A549 (cell line): ENCODE measurements around the gene PDE8A. TPM values are rescaled to one million over a fixed set of nuclear protein-coding genes. Genes with fewer than 3 reads are reported as not detected.

Experiments used
- ATAC-seq, 2 experiments: fragments of 200-7000 bp in 1 of 2; fragments of >200 bp in 1 of 2; cut with Nextera tagmentation in 1 of 2; cut with Tn5 transposase in 1 of 2; 3 replicates each; pipeline versions ENCODE4 v1.8.0 to v1.9.1; 2018 to 2020; ENCODE audit warnings: mild to moderate bottlenecking in 1 of 2, moderate library complexity in 1 of 2
- CTCF ChIA-PET: fragments of 300-600 bp; sonication (Branson Sonifier 250); formaldehyde crosslinking; extraction: SDS; loops from one replicate; lab custom pipeline; 2021; ENCODE audit warnings: antibody characterized with exemption, inconsistent platforms; lab: Yijun Ruan, JAX
- POLR2A ChIA-PET: fragments of 350-600 bp; formaldehyde crosslinking; extraction: SDS; loops from one replicate; lab custom pipeline; 2021; ENCODE audit warnings: antibody characterized with exemption, inconsistent platforms; lab: Yijun Ruan, JAX
- DNase-seq, 2 experiments: peaks; one replicate each; pipeline versions ENCODE4 v3.0.0 to v3.0.0-alpha.2; 2011 to 2016; ENCODE audit warnings: low read depth in 1 of 2, low spot score in 1 of 2
- FAIRE-seq: peaks from 2 replicates; lab custom pipeline; 2011; peaks lifted over from hg19 to GRCh38; lab: Jason Lieb, UNC
- H3K27ac ChIP-seq, 2 experiments: fragments of >200 bp; sonication (Bioruptor Twin); formaldehyde crosslinking; 3 replicates each; pipeline ENCODE4 v1.5.1; 2016 to 2017
- H3K4me1 ChIP-seq: fragments of >200 bp; sonication (Bioruptor Twin); formaldehyde crosslinking; 3 replicates; pipeline ENCODE4 v1.6.1; 2016
- H3K4me2 ChIP-seq: fragments of >200 bp; sonication (Bioruptor Twin); formaldehyde crosslinking; 3 replicates; pipeline ENCODE4 v1.6.1; 2016
- H3K4me3 ChIP-seq: fragments of >200 bp; sonication (Bioruptor Twin); formaldehyde crosslinking; 3 replicates; pipeline ENCODE4 v1.5.1; 2016
- H3K9me3 ChIP-seq: fragments of >200 bp; sonication (Bioruptor Twin); formaldehyde crosslinking; 3 replicates; pipeline ENCODE4 v1.6.1; 2016
- ATOH8 ChIP-seq: fragments of 250-450 bp; sonication (Bioruptor Pico); IDR thresholded peaks from 2 replicates; pipeline ENCODE4 v1.5.0; 2020; ENCODE audit warnings: low read depth, mild to moderate bottlenecking, moderate library complexity
- CEBPB ChIP-seq, 2 experiments: fragments of >200 bp in 1 of 2; sonication (Bioruptor Twin) in 1 of 2; formaldehyde crosslinking in 1 of 2; IDR thresholded peaks; 2 replicates each; pipeline ENCODE4 v1.6.1; 2012 to 2016
- CHD2 ChIP-seq: fragments of 150-350 bp; IDR thresholded peaks from 2 replicates; pipeline ENCODE4 v1.6.1; 2014; ENCODE audit warnings: low read length; ENCODE audit not compliant: partially characterized antibody
- CTCF ChIP-seq: fragments of >200 bp; sonication (Bioruptor Twin); formaldehyde crosslinking; IDR thresholded peaks from 3 replicates; pipeline ENCODE4 v1.5.1; 2016
- E2F6 ChIP-seq: IDR thresholded peaks from 2 replicates; pipeline ENCODE4 v1.6.1; 2012; ENCODE audit warnings: low read depth, borderline replicate concordance
- EHMT2 ChIP-seq: fragments of 200-600 bp; sonication (generic); IDR thresholded peaks from 2 replicates; pipeline ENCODE4 v1.6.1; 2016; ENCODE audit warnings: antibody characterized with exemption, low read depth, mild to moderate bottlenecking, moderate library complexity
- ESRRA ChIP-seq: fragments of 150-350 bp; IDR thresholded peaks from 2 replicates; pipeline ENCODE4 v1.6.1; 2014; ENCODE audit warnings: mild to moderate bottlenecking, low read length, borderline replicate concordance
- FOSB ChIP-seq: fragments of 250-450 bp; sonication (Bioruptor Pico); IDR thresholded peaks from 2 replicates; pipeline ENCODE4 v1.5.0; 2020; ENCODE audit warnings: mild to moderate bottlenecking, moderate library complexity
- FOXS1 ChIP-seq: fragments of 250-450 bp; sonication (Bioruptor Pico); IDR thresholded peaks from 2 replicates; pipeline ENCODE4 v1.5.0; 2020; ENCODE audit warnings: mild to moderate bottlenecking, moderate library complexity
- HDAC2 ChIP-seq: fragments of 200-600 bp; sonication (generic); IDR thresholded peaks from 2 replicates; pipeline ENCODE4 v1.6.1; 2016
- JUN ChIP-seq, 2 experiments: fragments of >200 bp; sonication (Bioruptor Twin); formaldehyde crosslinking; IDR thresholded peaks; 2 replicates in 1 of 2; 3 replicates in 1 of 2; pipeline ENCODE4 v1.6.1; 2016 to 2017
- JUNB ChIP-seq: fragments of >200 bp; sonication (Bioruptor Twin); formaldehyde crosslinking; IDR thresholded peaks from 2 replicates; pipeline ENCODE4 v1.6.1; 2016
- MAFK ChIP-seq: fragments of 450-650 bp; IDR thresholded peaks from 2 replicates; pipeline ENCODE4 v1.6.1; 2014; ENCODE audit not compliant: partially characterized antibody
- MAX ChIP-seq: IDR thresholded peaks from 2 replicates; pipeline ENCODE4 v1.6.1; 2012
- NPAS2 ChIP-seq: fragments of 250-450 bp; sonication (Bioruptor Pico); IDR thresholded peaks from 2 replicates; pipeline ENCODE4 v1.8.0; 2022; ENCODE audit warnings: mild to moderate bottlenecking, moderate library complexity, borderline replicate concordance
- PBX3 ChIP-seq: IDR thresholded peaks from 2 replicates; pipeline ENCODE4 v1.6.1; 2012
- PHF8 ChIP-seq: fragments of 200-600 bp; sonication (generic); IDR thresholded peaks from 2 replicates; pipeline ENCODE4 v1.6.1; 2016; ENCODE audit warnings: low read depth, mild to moderate bottlenecking, antibody characterized with exemption, moderate library complexity, borderline replicate concordance
- POLR2AphosphoS2 ChIP-seq: conservative IDR thresholded peaks from 2 replicates; pipeline ENCODE4 v1.6.1; 2012; ENCODE audit warnings: low read length, improper control_type of control experiment, inconsistent platforms
- RAD21 ChIP-seq, 2 experiments: fragments of >200 bp in 1 of 2; sonication (Bioruptor Twin) in 1 of 2; formaldehyde crosslinking in 1 of 2; IDR thresholded peaks in 1 of 2; conservative IDR thresholded peaks in 1 of 2; 2 replicates in 1 of 2; 3 replicates in 1 of 2; pipeline ENCODE4 v1.6.1; 2012 to 2018; ENCODE audit warnings: inconsistent platforms in 1 of 2
- RCOR1 ChIP-seq: fragments of 150-350 bp; IDR thresholded peaks from 2 replicates; pipeline ENCODE4 v1.6.1; 2014; ENCODE audit warnings: antibody characterized with exemption, low read length, low read depth
- RFX5 ChIP-seq: fragments of 450-650 bp; IDR thresholded peaks from 2 replicates; pipeline ENCODE4 v1.7.1; 2014; ENCODE audit warnings: antibody characterized with exemption, mild to moderate bottlenecking, moderate library complexity
- RNF2 ChIP-seq: fragments of 200-600 bp; sonication (generic); IDR thresholded peaks from 2 replicates; pipeline ENCODE4 v1.6.1; 2016; ENCODE audit warnings: low read depth, mild to moderate bottlenecking, antibody characterized with exemption, moderate library complexity, borderline replicate concordance
- SREBF2 ChIP-seq: fragments of 450-650 bp; IDR thresholded peaks from 2 replicates; pipeline ENCODE4 v1.6.1; 2014; ENCODE audit warnings: mild to moderate bottlenecking, moderate library complexity
- TP53 ChIP-seq: fragments of 250-450 bp; sonication (Bioruptor Pico); IDR thresholded peaks from 2 replicates; pipeline ENCODE4 v1.5.0; 2021; ENCODE audit warnings: mild to moderate bottlenecking, moderate library complexity
- ZC3H11A ChIP-seq: fragments of 450-650 bp; IDR thresholded peaks from 2 replicates; pipeline ENCODE4 v1.6.1; 2014; ENCODE audit warnings: antibody characterized with exemption, mild to moderate bottlenecking
- ZFP36 ChIP-seq: fragments of 450-650 bp; IDR thresholded peaks from 2 replicates; pipeline ENCODE4 v1.6.1; 2014; ENCODE audit warnings: borderline replicate concordance; ENCODE audit not compliant: partially characterized antibody
- ZSCAN20 ChIP-seq: fragments of 250-450 bp; sonication (Bioruptor Pico); IDR thresholded peaks from 2 replicates; pipeline ENCODE4 v1.8.0; 2022; ENCODE audit warnings: mild to moderate bottlenecking, moderate library complexity
- WGBS: methylation state at CpG from one replicate; pipeline ENCODE4 v1.1.6; 2017; ENCODE audit errors: missing lambda C conversion rate; 5-methylcytosine and 5-hydroxymethylcytosine counted together
- polyA plus RNA-seq, 4 experiments: library from polyadenylated mRNA; depleted of rRNA in 3 of 4; stranded (reverse); fragments of >200 nt; fragmentation: RNase III in 1 of 4; extraction: RNeasy Plus Mini Kit Qiagen cat#74134 plus additional on column Dnase treatment in 1 of 4; gene quantifications; 2 replicates in 3 of 4; 3 replicates in 1 of 4; pipeline ENCODE4 v1.2.3, GENCODE V29; 2011 to 2017

Gene PDE8A
- polyA plus RNA-seq, 2 of the 4 experiments (the other 2 are of a cell fraction): 45.3 to 204 TPM

GRCh38 chr15:85088300-85088699 lies 106.6 kb downstream of the PDE8A start:
- H3K4me1 ChIP-seq: no peaks in the 10 kb centered on the region
- POLR2A ChIA-PET: no interaction called here
- no peak overlapping the region for H3K4me2 ChIP-seq
- CTCF ChIA-PET: interaction anchor here (0.6 kb wide), 1 partner anchor 312 kb away, joined by 3 read pairs; no protein-coding TSS in a partner anchor
- TF ChIP-seq E2F6: no peak
- TF ChIP-seq MAFK: no peak
- no peak for TF ChIP-seq EHMT2
- no peak for TF ChIP-seq HDAC2
- no peak for TF ChIP-seq ZC3H11A
- TF ChIP-seq PBX3: no peak
- no peak for TF ChIP-seq MAX
- TF ChIP-seq SREBF2: no peak
- no peak for TF ChIP-seq ESRRA
- no peak for TF ChIP-seq RNF2
- TF ChIP-seq ATOH8 (CRISPR knock-in tag): no peak
- no peak for TF ChIP-seq TP53 (CRISPR knock-in tag)
- no peak for TF ChIP-seq CEBPB (IDR thresholded peaks at IDR 0.05)
- TF ChIP-seq ZFP36: no peak
- no peak for TF ChIP-seq RFX5
- no peak for ATAC-seq
- no peak for FAIRE-seq
- no peak overlapping the region for H3K4me3 ChIP-seq
- no peak overlapping the region for H3K27ac ChIP-seq
- peaks cover 6% of the 10 kb centered on the region for H3K9me3 ChIP-seq
- DNase-seq: no peak
- WGBS: 83% methylated on average over 5 of the region's 5 CpGs

- 90% methylated on average over 5 of the region's 5 CpGs for WGBS
- no peak overlapping the region for H3K4me3 ChIP-seq
- DNase-seq (no peak), ATAC-seq (no peak), FAIRE-seq (peak; percentile 61)
- H3K4me2 ChIP-seq: no peak overlapping the region
- ChIA-PET POLR2A (no interaction called here), CTCF (interaction anchor here (0.6 to 1.2 kb wide), 2 partner anchors 9 to 435 kb away, joined by 3 read pairs; no protein-coding TSS in a partner anchor)
- peaks cover 6% of the 10 kb centered on the region for H3K9me3 ChIP-seq
- no peak for TF ChIP-seq RNF2
- TF ChIP-seq CHD2: no peak
- TF ChIP-seq JUNB: no peak
- TF ChIP-seq MAX: no peak
- no peak for TF ChIP-seq POLR2AphosphoS2
- no peak for TF ChIP-seq FOXS1 (CRISPR knock-in tag)
- no peak for TF ChIP-seq ATOH8 (CRISPR knock-in tag)
- TF ChIP-seq JUN (IDR thresholded peaks at IDR 0.05): no peak
- TF ChIP-seq RAD21 (conservative IDR thresholded peaks at IDR 0.05 in 1 of 2, IDR thresholded peaks at IDR 0.05 in 1 of 2): no peak
- no peak for TF ChIP-seq PHF8
- no peak for TF ChIP-seq FOSB (CRISPR knock-in tag)
- no peak for TF ChIP-seq ZFP36
- no peak for TF ChIP-seq ZSCAN20 (CRISPR knock-in tag)
- no peak for TF ChIP-seq CTCF
- TF ChIP-seq RCOR1: no peak
- no peak for TF ChIP-seq NPAS2 (CRISPR knock-in tag)
- no peak overlapping the region for H3K27ac ChIP-seq
- H3K4me1 ChIP-seq: peaks cover 9% of the 10 kb centered on the region; the same call in 2 of the 3 replicates
Measured at GRCh38 chr15:85089929-85090597, 108.4 kb downstream of the PDE8A start.
